H1 (cell line): ENCODE results near the gene LIF. TPM values are rescaled to one million over a fixed set of nuclear protein-coding genes. Genes with fewer than 3 reads are reported as not detected.

ENCODE experiments used
- CTCF ChIA-PET: fragments of 300-600 bp; sonication (Branson Sonifier 250); formaldehyde crosslinking; loops from one replicate; lab custom pipeline; 2021; ENCODE audit not compliant: partially characterized antibody; lab: Charles Lee
- POLR2A ChIA-PET: fragments of 300-600 bp; sonication (Branson Sonifier 250); formaldehyde crosslinking; loops from one replicate; lab custom pipeline; 2021; ENCODE audit warnings: inconsistent platforms; ENCODE audit not compliant: partially characterized antibody; lab: Charles Lee
- DNase-seq, 2 experiments: peaks; one replicate each; pipeline versions ENCODE4 v3.0.0 to v3.0.0-alpha.2; 2010 to 2022; ENCODE audit warnings: low spot score in 2 of 2, low read depth in 1 of 2, mixed read lengths in 1 of 2
- FAIRE-seq: peaks from 2 replicates; lab custom pipeline; 2011; peaks lifted over from hg19 to GRCh38; lab: Jason Lieb, UNC
- H2AFZ ChIP-seq: 2 replicates; pipeline ENCODE4 v1.8.1; 2012; ENCODE audit warnings: low read length, inconsistent platforms
- H2AK5ac ChIP-seq: 2 replicates; pipeline ENCODE4 v1.6.1; 2013; ENCODE audit warnings: low read depth, low read length
- H2BK120ac ChIP-seq: replicated peaks from 2 replicates; pipeline ENCODE3; 2013; ENCODE audit warnings: low read depth, low read length, inconsistent platforms
- H2BK12ac ChIP-seq: 2 replicates; pipeline ENCODE4 v1.6.1; 2013; ENCODE audit warnings: low read depth, low read length
- H2BK15ac ChIP-seq: 2 replicates; pipeline ENCODE4 v1.6.1; 2013; ENCODE audit warnings: low read length
- H2BK20ac ChIP-seq: 2 replicates; pipeline ENCODE4 v1.6.1; 2013; ENCODE audit warnings: low read length
- H2BK5ac ChIP-seq: 2 replicates; pipeline ENCODE4 v1.6.1; 2013; ENCODE audit warnings: low read depth, low read length
- H3K14ac ChIP-seq: 2 replicates; pipeline ENCODE4 v1.6.1; 2013; ENCODE audit warnings: inconsistent platforms; ENCODE audit not compliant: insufficient read length
- H3K18ac ChIP-seq: 2 replicates; pipeline ENCODE4 v1.6.1; 2013; ENCODE audit warnings: low read length; ENCODE audit errors: extremely low read depth
- H3K23ac ChIP-seq: 2 replicates; pipeline ENCODE4 v1.6.1; 2013; ENCODE audit warnings: inconsistent platforms; ENCODE audit not compliant: insufficient read length
- H3K23me2 ChIP-seq: 2 replicates; pipeline ENCODE4 v1.6.1; 2013; ENCODE audit warnings: low read depth, low read length
- H3K27ac ChIP-seq: 2 replicates; pipeline ENCODE4 v1.6.1; 2011; ENCODE audit warnings: low read depth, low read length, inconsistent platforms
- H3K27me3 ChIP-seq, 4 experiments: replicated peaks in 1 of 4; 1 replicate in 1 of 4; 2 replicates in 3 of 4; pipeline versions ENCODE4 v1.6.1 to v1.8.1; 2011 to 2013; ENCODE audit warnings: low read length in 3 of 4, mild to moderate bottlenecking in 3 of 4, inconsistent platforms in 2 of 4, mixed read lengths in 2 of 4, moderate library complexity in 1 of 4; ENCODE audit not compliant: control insufficient read depth in 3 of 4, insufficient read depth in 3 of 4; ENCODE audit errors: extremely low read depth in 1 of 4
- H3K36me3 ChIP-seq, 4 experiments: 2 replicates each; pipeline versions ENCODE4 v1.6.1 to v1.8.1; 2011 to 2013; ENCODE audit warnings: mild to moderate bottlenecking in 4 of 4, low read length in 3 of 4, moderate library complexity in 2 of 4, control low read depth in 1 of 4, inconsistent platforms in 1 of 4; ENCODE audit not compliant: insufficient read depth in 4 of 4, control insufficient read depth in 2 of 4
- H3K4ac ChIP-seq: replicated peaks from 2 replicates; pipeline ENCODE3; 2013; ENCODE audit warnings: low read length, low read depth, mixed read lengths, inconsistent platforms; ENCODE audit not compliant: insufficient read length
- H3K4me1 ChIP-seq, 4 experiments: replicated peaks in 1 of 4; 1 replicate in 1 of 4; 2 replicates in 3 of 4; pipeline versions ENCODE4 v1.6.1 to v1.8.1; 2011 to 2013; ENCODE audit warnings: low read length in 3 of 4, inconsistent platforms in 2 of 4, mixed read lengths in 1 of 4; ENCODE audit not compliant: insufficient read depth in 4 of 4, control insufficient read depth in 3 of 4
- H3K4me2 ChIP-seq, 2 experiments: 2 replicates each; pipeline versions ENCODE4 v1.6.1 to v1.8.1; 2011 to 2013; ENCODE audit warnings: low read depth in 2 of 2, low read length in 2 of 2, control low read depth in 1 of 2, inconsistent platforms in 1 of 2, mild to moderate bottlenecking in 1 of 2; ENCODE audit not compliant: insufficient read depth in 1 of 2
- H3K4me3 ChIP-seq, 4 experiments: fragments of 200-600, 300-600 bp in 1 of 4; sonication (generic), shearing (Covaris generic), sonication (Bioruptor Twin) in 1 of 4; 2 replicates each; pipeline versions ENCODE4 v1.5.1 to v1.8.1; 2011 to 2016; ENCODE audit warnings: low read length in 4 of 4, low read depth in 3 of 4, control low read depth in 2 of 4, inconsistent platforms in 2 of 4, mild to moderate bottlenecking in 2 of 4, mixed read lengths in 1 of 4, moderate library complexity in 1 of 4; ENCODE audit not compliant: insufficient read depth in 2 of 4; ENCODE audit errors: extremely low read depth in 1 of 4
- H3K56ac ChIP-seq: replicated peaks from 2 replicates; pipeline ENCODE3; 2013; ENCODE audit warnings: low read depth, mild to moderate bottlenecking, mixed read lengths, low read length, inconsistent platforms; ENCODE audit not compliant: insufficient read length
- H3K79me1 ChIP-seq: 2 replicates; pipeline ENCODE4 v1.6.1; 2013; ENCODE audit warnings: low read depth, low read length, control low read depth
- H3K79me2 ChIP-seq, 2 experiments: 2 replicates each; pipeline versions ENCODE4 v1.6.1 to v1.8.1; 2012 to 2013; ENCODE audit warnings: low read length in 2 of 2, mild to moderate bottlenecking in 2 of 2, inconsistent platforms in 1 of 2; ENCODE audit not compliant: insufficient read depth in 2 of 2, control insufficient read depth in 1 of 2
- H3K9ac ChIP-seq, 4 experiments: replicated peaks in 1 of 4; 1 replicate in 1 of 4; 2 replicates in 3 of 4; pipeline versions ENCODE4 v1.6.1 to v1.8.1; 2011 to 2013; ENCODE audit warnings: low read depth in 3 of 4, low read length in 3 of 4, control low read depth in 2 of 4, mild to moderate bottlenecking in 2 of 4, moderate library complexity in 2 of 4, inconsistent platforms in 1 of 4; ENCODE audit errors: extremely low read depth in 1 of 4
- H3K9me3 ChIP-seq, 2 experiments: 2 replicates each; pipeline versions ENCODE4 v1.6.1 to v1.8.1; 2012 to 2013; ENCODE audit warnings: mild to moderate bottlenecking in 2 of 2, moderate library complexity in 2 of 2, control low read depth in 1 of 2, inconsistent platforms in 1 of 2, low read depth in 1 of 2, low read length in 1 of 2, mixed read lengths in 1 of 2; ENCODE audit not compliant: insufficient read depth in 2 of 2
- H4K20me1 ChIP-seq, 2 experiments: replicated peaks in 1 of 2; 2 replicates each; pipeline versions ENCODE3 to v1.8.1; 2011 to 2013; ENCODE audit warnings: inconsistent platforms in 2 of 2, low read length in 2 of 2, mild to moderate bottlenecking in 1 of 2; ENCODE audit not compliant: insufficient read depth in 2 of 2, control insufficient read depth in 1 of 2
- H4K5ac ChIP-seq: 2 replicates; pipeline ENCODE4 v1.6.1; 2013; ENCODE audit warnings: low read length, low read depth, mixed read lengths, inconsistent platforms; ENCODE audit not compliant: insufficient read length
- H4K8ac ChIP-seq: 2 replicates; pipeline ENCODE4 v1.8.0; 2013; ENCODE audit warnings: mild to moderate bottlenecking, moderate library complexity, low read length, inconsistent platforms; ENCODE audit not compliant: insufficient read depth; ENCODE audit errors: extremely low read depth
- H4K91ac ChIP-seq: replicated peaks from 2 replicates; pipeline ENCODE3; 2013; ENCODE audit warnings: low read length, mixed read lengths, inconsistent platforms; ENCODE audit not compliant: insufficient read length
- CBX8 ChIP-seq: fragments of 300-800, 300-1000 bp; sonication (generic); IDR thresholded peaks from 2 replicates; pipeline ENCODE4 v1.7.1; 2016; ENCODE audit warnings: low read depth, low read length, borderline replicate concordance
- EGR1 ChIP-seq: IDR thresholded peaks from 2 replicates; pipeline ENCODE4 v1.6.1; 2011; ENCODE audit warnings: low read depth, low read length, borderline replicate concordance
- EZH2 ChIP-seq: fragments of 200-600 bp; sonication (generic); IDR thresholded peaks from 2 replicates; pipeline ENCODE4 v1.7.1; 2012; ENCODE audit warnings: low read depth, mild to moderate bottlenecking, moderate library complexity, low read length, inconsistent platforms; ENCODE audit not compliant: severe bottlenecking
- GABPA ChIP-seq: IDR thresholded peaks from 2 replicates; pipeline ENCODE4 v1.6.1; 2011; ENCODE audit warnings: mild to moderate bottlenecking, low read length, moderate library complexity, borderline replicate concordance; ENCODE audit not compliant: insufficient read depth
- NRF1 ChIP-seq: IDR thresholded peaks from 2 replicates; pipeline ENCODE4 v1.6.1; 2011; ENCODE audit warnings: mild to moderate bottlenecking, low read depth, low read length, improper control_type of control experiment
- RFX5 ChIP-seq: IDR thresholded peaks from 2 replicates; pipeline ENCODE4 v1.6.1; 2011; ENCODE audit warnings: low read depth, low read length, improper control_type of control experiment, borderline replicate concordance
- SIRT6 ChIP-seq: IDR thresholded peaks from one replicate; pipeline ENCODE4 v1.7.1; 2012; ENCODE audit warnings: low read length, inconsistent platforms
- SRF ChIP-seq: IDR thresholded peaks from 2 replicates; pipeline ENCODE4 v1.6.1; 2011; ENCODE audit warnings: mild to moderate bottlenecking, low read depth, low read length, moderate library complexity
- TEAD4 ChIP-seq: IDR thresholded peaks from 2 replicates; pipeline ENCODE4 v1.6.1; 2012; ENCODE audit warnings: low read depth, low read length, inconsistent platforms, mixed read lengths
- USF2 ChIP-seq: IDR thresholded peaks from 2 replicates; pipeline ENCODE4 v1.6.1; 2011; ENCODE audit warnings: low read length, improper control_type of control experiment
- YY1 ChIP-seq: IDR thresholded peaks from 2 replicates; pipeline ENCODE4 v1.6.1; 2011; ENCODE audit warnings: low read depth, mild to moderate bottlenecking, low read length
- WGBS, 2 experiments: shearing (Covaris generic) in 1 of 2; methylation state at CpG; one replicate each; pipeline versions ENCODE4 v1.1.6 to v1.1.7; 2013 to 2015; ENCODE audit warnings: low lambda C conversion rate in 2 of 2, mixed read lengths in 2 of 2, inconsistent platforms in 1 of 2, low coverage in 1 of 2, missing lambda C conversion rate in 1 of 2; ENCODE audit not compliant: insufficient replicate concordance in 2 of 2, insufficient coverage in 1 of 2, insufficient read length in 1 of 2; ENCODE audit errors: extremely low coverage in 1 of 2, missing lambda C conversion rate in 1 of 2; 5-methylcytosine and 5-hydroxymethylcytosine counted together
- polyA plus RNA-seq, 7 experiments: library from polyadenylated mRNA; depleted of rRNA in 3 of 7; stranded (reverse) in 5 of 7; unstranded in 2 of 7; fragments of >200 nt in 5 of 7; fragments of 200-250 nt in 2 of 7; gene quantifications; 1 replicate in 5 of 7; 2 replicates in 1 of 7; 4 replicates in 1 of 7; pipeline versions ENCODE4 v1.2.1 to v1.2.3, GENCODE V29; 2011 to 2013; ENCODE audit warnings: missing spikeins in 2 of 7, mixed read lengths in 2 of 7
- total RNA-seq: library from RNA; stranded (reverse); fragmentation: NEBNext Ultra II Directional; extraction: Animal tissue kit (Norgen Biotek cat#: 25700); gene quantifications from 2 replicates; pipeline ENCODE4 v1.2.1, GENCODE V29; 2021

The LIF gene
- total and polyA plus RNA-seq, 2 of the 8 experiments (the other 6 are each of a cell fraction or from before 2014, with no cell fraction given), result 3.3 to 3.5 TPM

GRCh38 chr22:30238661-30239487, 7.7 kb downstream of the LIF start:
- no peak overlapping the region for H3K9ac ChIP-seq
- DNase-seq (no peak), FAIRE-seq (no peak)
- H3K56ac ChIP-seq, result no peak overlapping the region
- H3K9me3 ChIP-seq, result no peaks in the 10 kb centered on the region
- H3K14ac ChIP-seq, result no peak overlapping the region
- no peaks in the 10 kb centered on the region for H3K27me3 ChIP-seq
- H3K4me3 ChIP-seq, result no peak overlapping the region
- H4K8ac ChIP-seq, result peak overlapping the region; percentile 39; the same call in 1 of the 2 replicates
- H2AFZ ChIP-seq, result no peak overlapping the region
- H4K5ac ChIP-seq, result no peak overlapping the region
- no peak overlapping the region for H3K4me2 ChIP-seq
- H3K23me2 ChIP-seq, result no peaks in the 10 kb centered on the region
- peak overlapping the region; percentile 52; the same call in 1 of the 2 replicates for H2BK5ac ChIP-seq
- H4K20me1 ChIP-seq, result no peaks in the 10 kb centered on the region
- ChIA-PET CTCF (interaction anchor here (0.7 to 4.7 kb wide), 5 partner anchors 8 to 157 kb away, joined by 3 to 23 read pairs (median 6); partner anchors contain the start of gene CASTOR1), POLR2A (interaction anchor here (0.6 to 1.9 kb wide), 3 partner anchors 10 to 527 kb away, joined by 3 to 7 read pairs (median 3); no protein-coding TSS in a partner anchor)
- peaks cover 8 to 22% (median 13%) of the 10 kb centered on the region in 4 experiments for H3K4me1 ChIP-seq
- no peaks in the 10 kb centered on the region for H3K79me2 ChIP-seq
- peak overlapping the region; percentile 87 for H3K18ac ChIP-seq
- no peaks in the 10 kb centered on the region for H3K79me1 ChIP-seq
- no peak overlapping the region for H2BK120ac ChIP-seq
- peak overlapping the region; percentile 72 for H2BK20ac ChIP-seq
- peak overlapping the region; percentile 43; the same call in 1 of the 2 replicates for H2BK12ac ChIP-seq
- no peak overlapping the region for H3K4ac ChIP-seq
- H3K36me3 ChIP-seq, result 0 out of 8 replicates have a peak, but pooled peaks cover 0 to 5% (median 0%) of the 10 kb centered on the region in 4 experiments
- H4K91ac ChIP-seq, result no peak overlapping the region
- 75% methylated on average over 27 of the region's 27 CpGs; no CpG with 5 or more reads in 1 of the 2 experiments for WGBS, 2 experiments
- H2AK5ac ChIP-seq, result no peak overlapping the region
- no peak overlapping the region for H3K27ac ChIP-seq
- peak overlapping the region; percentile 61; the same call in 1 of the 2 replicates for H2BK15ac ChIP-seq
- no peak overlapping the region for H3K23ac ChIP-seq
- TF ChIP-seq USF2 (no peak), TEAD4 (no peak), YY1 (no peak), SIRT6 (no peak), EZH2 (no peak), GABPA (no peak), NRF1 (no peak), CBX8 (no peak), SRF (no peak), EGR1 (no peak), RFX5 (no peak)
